Activated T-helper 1 cell treated with Interleukin-2 at 50 U/mL for 16 hours (primary cell): ENCODE results near the gene CHST13.
"Not testable (repeated sequence)": the region's sequence is repeated elsewhere in the genome, so short reads cannot be mapped to it uniquely, and the experiment has no call there.

Source experiments
- DNase-seq: peaks from one replicate; pipeline ENCODE4 v3.0.0-alpha.2; 2020; ENCODE audit warnings: low read depth

Gene CHST13

DNA sequence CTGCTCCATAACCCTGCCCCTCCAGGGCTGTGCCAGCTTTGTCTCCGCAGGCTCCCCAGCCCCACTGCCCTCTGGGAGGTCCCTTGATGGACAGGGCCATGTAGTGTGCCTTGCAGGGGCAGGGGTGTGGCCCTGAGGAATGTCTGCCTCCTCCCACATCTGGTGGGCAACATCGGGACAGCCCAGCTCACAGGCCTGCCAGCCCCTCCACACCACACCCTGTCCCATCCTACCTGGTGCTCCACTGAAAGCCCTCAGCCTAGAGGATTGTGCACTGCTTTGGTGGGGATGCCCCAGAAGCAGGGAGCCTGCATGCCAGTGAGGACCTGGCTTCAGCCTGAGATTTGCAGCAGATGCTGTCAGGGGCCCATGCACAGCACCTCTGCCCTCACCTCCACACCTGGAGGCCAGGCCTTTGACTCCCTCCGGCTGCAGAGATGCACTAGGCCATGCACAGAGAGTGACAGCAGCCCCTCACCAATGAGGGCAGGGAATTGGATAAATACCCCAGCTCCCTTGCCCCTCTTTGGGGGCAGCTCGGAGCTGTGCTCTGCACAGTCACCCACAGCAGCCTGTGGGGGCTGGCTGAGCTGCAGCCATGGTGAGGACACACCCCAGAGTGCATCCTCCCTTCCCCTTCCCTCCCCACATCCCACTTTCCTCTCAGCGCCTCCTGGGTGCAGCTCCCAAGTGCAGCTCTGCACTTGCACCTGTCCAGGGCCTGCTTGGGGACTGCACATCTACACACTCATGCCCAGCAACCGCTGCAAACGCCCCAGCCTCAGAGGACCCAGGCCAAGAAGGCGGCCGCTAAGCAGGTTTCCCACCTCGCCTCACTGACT is 32.1 kb downstream of the CHST13 start:
- no peak for DNase-seq

DNA sequence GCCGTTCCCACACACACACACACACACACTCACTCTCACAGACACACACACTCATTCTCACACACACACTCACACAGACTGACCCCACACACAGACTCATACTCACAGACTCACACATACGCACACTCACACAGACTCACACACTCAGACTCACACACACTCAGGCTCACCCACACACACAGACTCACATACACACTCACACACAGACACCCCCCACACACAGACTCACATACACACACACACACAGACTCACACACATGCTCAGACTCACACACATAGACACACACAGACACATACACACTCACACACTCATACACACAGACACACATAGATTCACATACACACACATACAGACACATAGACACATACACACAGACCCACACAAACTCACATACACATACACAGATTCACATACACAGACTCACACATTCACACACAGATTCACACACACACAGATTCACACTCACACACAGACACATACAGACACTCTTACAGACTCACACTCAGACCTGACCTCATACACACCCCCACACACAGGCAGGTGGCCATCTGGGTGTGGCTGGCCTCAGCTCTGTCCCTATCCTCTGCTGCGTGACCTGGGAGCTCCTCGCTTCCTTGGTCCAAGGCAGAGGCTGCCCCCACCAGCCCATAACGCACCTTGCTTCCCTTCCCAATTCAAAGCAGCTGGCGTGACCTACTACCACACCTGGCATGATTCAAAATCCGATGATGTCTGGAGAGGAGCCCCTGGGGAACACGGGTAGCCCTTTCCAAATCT is 32.9 kb downstream of the CHST13 start:
- DNase-seq: no peak

DNA sequence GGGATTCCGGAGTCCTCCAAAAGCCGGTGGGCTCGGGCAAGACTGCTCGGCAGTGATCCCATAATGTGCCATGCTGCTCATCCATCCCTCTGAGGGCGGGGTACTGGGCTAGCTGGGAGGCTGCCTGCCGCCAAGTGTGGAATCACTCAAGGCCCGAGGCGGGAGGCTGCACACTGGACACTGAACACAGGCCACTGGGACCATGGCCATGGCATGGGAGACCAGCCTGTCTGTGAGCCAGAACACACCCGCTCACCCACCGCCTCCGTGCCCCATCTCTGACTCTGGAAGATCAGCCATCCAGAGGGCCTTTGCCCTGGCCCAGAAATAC is 33.4 kb downstream of the CHST13 start:
- DNase-seq: no peak

DNA sequence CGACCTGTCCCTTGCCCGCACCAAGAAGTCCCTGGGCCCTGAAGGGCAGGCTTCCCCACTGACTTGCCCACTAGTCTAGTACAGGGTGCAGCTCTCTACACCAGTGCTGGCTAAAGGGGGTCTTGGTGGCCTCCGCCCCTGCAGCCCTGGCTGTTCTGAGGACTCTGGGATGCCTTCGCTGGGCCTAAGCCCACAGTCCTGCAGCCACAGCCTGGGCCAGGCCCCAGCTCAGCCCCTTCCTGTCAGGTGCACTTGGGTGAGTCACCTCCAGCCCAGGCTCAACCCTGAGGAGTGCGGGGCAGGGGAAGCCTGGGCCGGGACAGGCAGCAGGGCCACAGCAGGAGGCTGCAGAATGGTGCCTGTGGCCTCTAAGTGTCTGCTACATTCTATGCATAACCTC is 33.8 kb downstream of the CHST13 start:
- DNase-seq: no peak

DNA sequence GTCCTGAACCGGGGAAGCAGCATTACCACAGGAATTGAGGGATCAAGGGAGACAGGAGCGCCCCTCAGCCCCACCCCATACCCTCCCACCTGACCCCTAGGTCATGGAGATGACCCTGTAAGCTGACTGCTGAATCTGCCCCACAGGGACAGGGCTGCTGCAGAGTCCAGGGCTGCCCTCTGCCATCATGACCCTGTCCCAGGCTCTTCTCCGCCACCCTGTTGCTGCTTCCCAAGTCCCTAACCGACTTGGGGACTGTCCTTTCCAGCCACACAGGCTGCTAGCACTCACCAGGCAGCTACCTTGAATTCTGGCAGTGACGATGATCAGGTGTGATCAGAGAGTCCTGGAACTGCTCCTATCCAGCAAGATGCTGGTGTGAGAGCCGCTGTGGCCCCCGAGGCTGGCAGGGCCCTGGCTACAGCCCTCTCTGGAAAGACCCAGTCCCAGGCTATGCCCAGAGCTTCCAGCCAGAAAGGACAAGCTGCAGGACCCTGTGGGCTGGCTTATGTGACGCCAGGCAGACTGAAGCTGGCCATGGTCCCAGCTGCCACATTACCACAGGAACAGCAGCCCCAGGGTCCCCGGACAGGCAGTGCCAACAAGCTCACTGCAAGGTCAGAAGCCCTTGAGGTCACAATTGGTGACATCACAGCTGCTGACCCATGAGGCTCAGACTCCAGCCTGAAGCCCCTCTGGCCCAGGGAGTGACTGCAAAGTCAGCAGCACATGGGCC is 34.5 kb downstream of the CHST13 start, which contains the start of gene C3orf22:
Gene C3orf22, minus strand, starts transcription at position 597 of the 736 bp plus-strand sequence. CDS start 5,542 bp downstream, outside the sequence.
- no peak for DNase-seq

DNA sequence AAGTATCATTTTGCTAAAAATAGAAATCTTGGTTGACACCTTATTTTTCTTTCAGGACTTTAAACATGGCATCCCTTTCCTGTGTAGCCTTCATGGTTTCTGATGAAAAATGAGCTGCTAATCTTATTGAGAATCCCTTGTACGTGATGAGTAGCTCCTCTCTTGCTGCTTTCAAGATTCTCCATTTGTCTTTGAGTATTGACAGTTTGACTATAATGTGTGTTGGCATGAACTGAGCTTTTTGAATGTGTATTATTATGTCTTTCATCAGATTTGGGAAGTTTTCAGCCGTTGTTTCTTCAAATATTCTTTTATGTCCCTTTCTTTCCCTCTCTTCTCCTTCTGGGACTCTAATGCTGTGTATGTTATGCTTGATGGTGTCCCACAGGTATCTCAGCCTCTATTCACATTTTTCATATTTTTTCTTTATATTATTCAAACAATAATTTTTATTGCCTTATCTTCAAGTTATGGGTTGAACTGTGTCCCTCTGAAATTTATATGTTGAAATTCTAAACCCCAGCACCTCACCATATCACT is 38.9 kb downstream of the CHST13 start:
- DNase-seq: no peak

DNA sequence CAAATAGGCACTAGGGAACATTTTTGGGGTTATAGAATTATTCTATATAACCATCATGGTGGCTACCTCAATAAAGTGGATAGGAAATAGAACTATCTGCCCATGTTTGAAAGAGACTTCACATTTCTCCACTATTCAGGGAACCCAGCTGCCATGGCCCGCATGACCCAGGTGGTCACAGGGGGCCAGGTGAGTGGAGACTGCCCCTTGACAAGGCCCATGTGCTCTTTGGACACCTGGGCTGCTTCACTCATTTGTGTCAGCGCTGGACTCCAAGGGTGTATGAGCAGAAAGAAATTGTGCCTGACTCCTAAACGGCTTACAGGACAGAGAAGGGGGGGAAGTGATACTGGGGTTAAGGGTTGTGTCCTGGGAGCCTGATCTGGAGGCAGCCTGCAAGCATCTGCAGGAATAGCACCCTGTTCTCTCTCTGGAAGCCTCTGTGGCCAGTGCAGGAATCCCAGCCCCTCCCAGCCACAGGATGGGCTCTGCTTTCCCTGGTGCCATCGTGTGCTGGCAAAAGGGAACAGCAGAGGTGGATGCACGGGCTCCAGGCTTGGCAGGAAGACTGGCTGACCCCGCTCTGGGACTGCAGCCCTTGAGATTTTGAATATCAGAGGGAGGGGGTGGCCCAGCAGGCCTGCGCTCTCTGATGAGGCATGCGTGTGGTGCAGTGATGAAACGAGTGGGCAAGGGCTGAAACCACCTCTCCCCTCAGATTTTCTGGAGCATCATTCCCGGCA is 43.9 kb downstream of the CHST13 start:
- no peak for DNase-seq

DNA sequence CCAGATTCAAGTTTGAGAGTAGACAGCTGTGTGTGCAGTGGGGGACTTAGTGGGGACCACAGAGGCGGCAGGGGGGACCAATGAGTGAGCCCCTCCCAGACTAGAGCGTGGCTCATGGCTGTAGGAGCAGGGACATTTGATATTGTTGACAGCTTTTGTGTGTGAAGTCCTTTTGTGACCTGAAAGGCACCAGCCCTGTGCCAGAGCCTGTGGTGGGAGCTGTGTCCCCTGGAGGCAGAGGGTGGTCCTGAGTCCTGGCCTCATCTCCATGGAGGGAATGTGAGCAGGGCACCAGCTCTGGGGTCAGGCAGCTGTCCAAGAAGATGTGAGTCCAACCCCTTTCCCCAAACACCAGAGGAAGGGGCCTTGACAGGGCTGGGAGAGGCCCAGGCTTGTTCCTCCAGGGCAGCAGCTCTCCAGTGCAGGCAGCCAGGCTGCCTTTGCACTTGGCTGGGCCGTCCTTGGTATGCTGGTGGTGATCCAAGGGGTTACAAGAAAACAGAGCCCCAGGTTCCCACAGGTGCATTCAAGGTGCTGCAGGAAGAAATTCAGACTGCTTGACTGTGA is 44.9 kb downstream of the CHST13 start:
- DNase-seq: no peak

DNA sequence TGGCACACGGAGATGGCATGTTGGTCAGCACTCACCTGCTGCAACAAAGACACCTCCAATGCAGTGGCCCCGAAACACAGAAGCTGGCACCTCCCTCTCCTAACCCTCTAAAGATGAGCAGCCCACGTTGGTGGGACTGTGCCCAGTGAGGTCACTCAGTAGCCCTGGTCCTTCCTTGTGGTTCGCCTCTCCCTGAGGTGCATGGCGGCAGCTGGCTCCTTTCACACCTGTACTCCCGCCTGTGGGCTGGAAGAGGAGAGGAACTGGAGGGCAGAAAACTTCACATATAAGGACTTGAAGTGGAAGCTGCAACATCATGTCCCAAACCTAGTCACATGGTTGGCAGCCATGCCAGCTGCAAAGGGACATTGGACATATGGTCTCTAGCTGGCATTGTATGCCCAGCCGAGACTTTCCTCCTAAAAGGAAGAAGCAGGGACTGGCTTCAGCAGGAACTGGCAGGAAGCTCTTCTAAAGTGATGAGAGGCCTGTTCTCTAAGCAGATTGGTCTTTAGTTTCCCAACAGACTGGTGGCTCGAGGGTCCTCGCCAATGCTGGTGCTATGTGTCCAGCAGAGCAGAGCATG is 45.5 kb downstream of the CHST13 start:
- no peak for DNase-seq

DNA sequence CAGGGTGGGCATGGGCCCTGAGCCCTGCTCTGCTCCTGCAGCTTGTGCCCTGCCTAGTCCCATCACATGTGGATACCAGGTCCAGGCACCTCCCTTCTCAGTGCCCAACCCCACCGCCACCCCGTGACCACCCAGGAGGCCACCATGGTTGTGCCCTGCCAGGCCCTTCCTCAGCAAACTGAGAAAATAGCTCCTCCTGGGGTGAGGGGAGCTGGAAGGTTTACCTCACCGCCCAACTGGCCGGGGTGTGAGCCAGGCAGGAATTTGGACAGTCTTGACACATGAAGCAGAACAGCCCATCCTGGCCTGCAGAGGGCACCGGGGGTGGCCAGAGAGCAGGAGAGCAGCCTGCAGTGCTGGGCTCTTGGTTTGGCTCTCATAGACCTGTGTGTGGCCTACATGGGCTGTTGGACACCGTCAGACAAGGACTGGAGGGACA is 46.2 kb downstream of the CHST13 start:
- DNase-seq: no peak

DNA sequence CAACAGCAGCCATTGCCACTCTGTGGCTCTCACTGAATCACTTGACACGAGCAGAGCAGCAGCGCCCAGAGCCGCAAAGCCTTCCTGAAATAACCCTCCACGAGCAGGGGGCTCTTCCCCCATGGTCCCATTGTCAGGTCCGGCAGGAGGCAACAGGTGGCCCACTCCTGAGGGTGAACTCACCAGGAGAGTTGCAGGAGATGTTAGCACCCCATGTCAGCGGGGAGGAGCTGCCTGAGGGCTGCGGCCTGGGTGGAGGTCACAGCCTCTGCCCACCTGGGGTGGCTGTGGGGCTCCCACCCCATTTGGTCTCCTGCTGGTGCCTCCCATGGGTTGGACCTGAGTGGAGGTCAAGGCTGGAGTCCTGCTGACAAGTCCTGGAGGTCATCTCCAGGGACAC is 47.1 kb downstream of the CHST13 start:
- no peak for DNase-seq

DNA sequence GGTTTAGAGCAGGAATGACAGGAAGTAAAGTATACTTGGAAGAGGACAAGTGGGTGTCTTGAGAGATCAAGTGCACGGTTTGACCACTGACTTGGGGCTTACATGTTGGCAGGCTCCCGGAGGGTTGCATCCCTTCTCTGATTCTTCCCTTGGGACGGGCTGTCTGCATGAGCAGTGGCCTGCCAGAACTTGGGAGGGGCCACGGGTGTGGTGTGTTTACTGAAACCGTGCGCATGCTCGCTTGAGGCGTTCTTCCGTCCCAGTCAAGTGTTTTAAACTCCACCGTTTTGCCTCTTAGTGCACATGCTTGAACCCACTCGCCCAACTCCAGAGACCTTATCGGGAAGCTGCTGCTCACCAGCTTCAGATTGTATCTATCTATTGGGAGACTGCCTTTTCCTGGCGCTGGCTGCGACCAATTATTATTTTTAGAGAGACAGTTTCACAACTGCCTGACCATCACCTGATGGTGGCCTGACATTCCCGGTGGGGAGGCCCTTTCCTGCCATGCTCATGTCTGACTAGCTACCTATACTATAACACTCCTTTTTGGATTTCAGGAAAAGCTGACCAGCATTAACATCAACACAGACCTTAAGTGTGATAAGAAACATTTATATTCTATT is 49.6 kb downstream of the CHST13 start:
- no peak for DNase-seq

DNA sequence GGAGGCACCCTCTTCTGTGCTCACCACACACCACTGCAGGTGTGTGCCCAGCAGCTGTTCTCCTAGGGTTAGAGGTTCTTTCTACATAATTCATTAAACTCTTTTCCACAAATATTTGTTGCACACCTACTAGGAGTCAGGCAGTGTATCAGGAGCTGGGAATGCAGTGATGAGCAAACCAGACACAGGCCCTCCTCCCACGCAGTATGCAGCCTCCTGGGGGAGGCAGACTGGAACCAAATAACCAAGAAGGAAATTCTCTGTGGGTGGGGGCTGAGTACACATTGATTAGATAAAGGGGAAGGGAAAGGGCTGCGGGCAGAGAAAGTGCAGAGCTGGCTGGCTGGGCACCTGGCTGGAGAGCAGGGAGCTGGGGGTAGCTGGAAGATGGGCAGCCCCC is 53.3 kb downstream of the CHST13 start:
- DNase-seq: no peak

DNA sequence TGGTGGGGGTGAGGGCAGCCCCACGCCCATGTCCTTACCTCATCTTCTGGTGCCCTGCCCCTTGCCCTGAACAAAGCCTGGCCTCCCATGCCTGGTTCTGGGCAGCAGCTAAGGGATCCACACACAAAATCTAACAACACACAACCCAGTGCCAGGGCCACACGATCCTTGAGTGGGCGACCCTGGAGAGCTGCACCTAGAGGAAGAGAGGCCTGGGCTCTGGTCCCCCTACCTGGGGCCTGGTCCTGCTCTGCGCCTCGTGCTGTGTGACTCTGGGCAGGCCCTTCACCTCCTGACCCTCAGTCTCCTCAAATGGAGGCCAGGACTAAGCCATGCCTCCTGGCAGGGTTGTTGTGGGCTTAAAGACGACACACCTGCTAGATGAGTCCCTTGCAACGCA is 54.7 kb downstream of the CHST13 start:
- no peak for DNase-seq

DNA sequence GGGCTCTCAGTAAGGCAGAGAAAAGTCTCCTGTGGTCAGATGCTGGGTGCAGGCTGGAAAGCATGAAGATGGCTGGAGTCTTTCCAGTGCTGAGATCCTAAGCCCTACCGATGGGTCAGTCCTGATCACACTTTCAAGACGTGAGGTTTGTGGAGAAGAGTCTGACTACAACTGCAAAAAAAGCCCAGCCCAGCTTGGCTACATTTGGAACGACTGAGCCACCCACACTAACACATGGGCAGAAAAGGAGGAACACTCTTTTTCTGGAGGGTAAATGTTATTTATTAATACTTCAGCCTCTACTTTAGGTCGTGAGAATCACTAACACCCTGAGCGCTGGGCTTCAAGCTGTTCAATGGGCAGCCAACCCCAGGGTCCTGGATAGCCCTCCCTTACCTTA is 56.8 kb downstream of the CHST13 start:
- no peak for DNase-seq

DNA sequence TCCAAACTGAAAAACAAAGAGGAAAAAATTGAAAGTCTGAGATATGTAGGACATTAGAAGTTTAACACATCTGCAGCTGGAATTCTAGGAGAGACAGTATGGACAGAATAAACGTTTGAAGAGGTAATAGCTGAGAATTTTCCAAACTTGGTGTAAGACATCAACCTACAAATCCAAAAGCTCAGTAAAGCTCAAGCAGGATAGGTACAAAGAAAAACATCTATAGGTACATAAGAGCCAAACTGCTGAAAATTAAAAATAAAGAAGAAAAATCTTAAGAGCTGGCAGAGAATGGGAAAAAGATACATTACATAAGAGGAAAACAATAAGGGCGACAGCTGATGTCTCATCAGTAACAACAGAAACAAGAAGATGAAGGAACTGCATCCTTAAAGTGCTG is 57.6 kb downstream of the CHST13 start:
- no peak for DNase-seq

DNA sequence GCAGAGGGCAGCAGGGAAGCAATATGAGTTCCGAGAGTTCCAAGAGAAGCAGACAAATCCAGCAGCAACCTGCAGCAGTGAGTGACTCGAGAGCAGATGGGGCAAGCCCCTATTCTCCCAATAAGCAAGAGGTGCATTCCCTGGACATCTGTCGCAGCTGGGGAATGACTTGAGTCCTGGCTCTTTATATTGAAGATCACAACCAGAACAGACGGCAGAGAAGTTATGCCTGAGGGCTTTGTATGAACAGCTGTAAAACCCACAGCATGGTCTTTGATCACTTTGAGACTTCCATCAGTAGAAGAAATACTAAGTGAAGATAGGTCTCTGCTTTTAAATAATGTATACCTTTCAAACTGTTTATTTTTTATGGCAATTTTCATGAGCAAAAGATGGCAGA is 58.4 kb downstream of the CHST13 start:
- DNase-seq: no peak

DNA sequence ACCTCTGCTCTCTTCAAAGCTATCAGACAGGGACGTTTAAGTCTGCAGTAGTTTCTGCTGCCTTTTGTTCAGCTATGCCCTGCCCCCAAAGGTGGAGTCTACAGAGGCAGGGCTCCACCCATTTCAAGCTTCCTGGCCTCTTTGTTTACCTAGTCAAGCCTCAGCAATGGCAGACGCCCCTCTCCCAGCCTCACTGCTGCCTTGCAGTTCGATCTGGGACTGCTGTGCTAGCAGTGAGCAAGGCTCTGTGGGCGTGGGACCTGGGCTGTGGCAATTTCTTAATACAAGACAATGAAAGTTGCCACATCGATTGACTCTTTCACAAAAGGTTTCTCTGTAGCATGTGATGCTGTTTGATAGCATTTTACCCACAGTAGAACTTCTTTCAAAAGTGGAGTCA is 67.6 kb downstream of the CHST13 start:
- DNase-seq: not testable (repeated sequence)
